HepG2 (cell line): ENCODE data around the gene SRSF12. TPM values are rescaled to one million over a fixed set of nuclear protein-coding genes. Genes with fewer than 3 reads are reported as not detected.
A peak's percentile ranks its signal among the peaks of the same experiment; 100 is the strongest.

Experiments
- GATAD2A ChIP-seq: IDR thresholded peaks from 2 replicates; pipeline ENCODE4 v1.6.1; 2016
- HNRNPLL ChIP-seq: fragments of 200-400 bp; formaldehyde crosslinking; IDR thresholded peaks from 2 replicates; pipeline ENCODE4 v1.6.1; 2017; ENCODE audit warnings: mild to moderate bottlenecking, low read depth, low read length; ENCODE audit not compliant: poor library complexity, severe bottlenecking
- KAT2B ChIP-seq: fragments of 150-350 bp; IDR thresholded peaks from 2 replicates; pipeline ENCODE4 v1.6.1; 2014; ENCODE audit warnings: low read depth, low read length, borderline replicate concordance
- KMT2A ChIP-seq: sonication (generic); formaldehyde crosslinking; IDR thresholded peaks from 2 replicates; pipeline ENCODE4 v1.4.0; 2020; ENCODE audit warnings: missing genetic modification reagents
- MED8 ChIP-seq: sonication (generic); formaldehyde crosslinking; IDR thresholded peaks from 2 replicates; pipeline ENCODE4 v1.8.1; 2023; ENCODE audit warnings: mild to moderate bottlenecking, missing genetic modification reagents; ENCODE audit not compliant: insufficient replicate concordance
- MEF2D ChIP-seq: sonication (generic); formaldehyde crosslinking; IDR thresholded peaks from 2 replicates; pipeline ENCODE4 v1.5.1; 2020; ENCODE audit warnings: mild to moderate bottlenecking, missing genetic modification reagents
- PCBP1 ChIP-seq: fragments of 200-400 bp; formaldehyde crosslinking; IDR thresholded peaks from 2 replicates; pipeline ENCODE4 v1.6.1; 2017; ENCODE audit warnings: mild to moderate bottlenecking, low read depth, low read length, borderline replicate concordance
- PHF8 ChIP-seq: sonication (generic); formaldehyde crosslinking; IDR thresholded peaks from 2 replicates; pipeline ENCODE4 v1.5.0; 2020; ENCODE audit warnings: missing genetic modification reagents
- PRDM10 ChIP-seq: sonication (generic); formaldehyde crosslinking; IDR thresholded peaks from 2 replicates; pipeline ENCODE4 v1.4.0; 2020; ENCODE audit warnings: low read depth, missing genetic modification reagents
- PRPF4 ChIP-seq: fragments of 200-400 bp; formaldehyde crosslinking; IDR thresholded peaks from 2 replicates; pipeline ENCODE4 v1.6.1; 2016; ENCODE audit warnings: low read length, low read depth; ENCODE audit not compliant: poor library complexity, severe bottlenecking
- RXRA ChIP-seq: sonication (generic); formaldehyde crosslinking; IDR thresholded peaks from 2 replicates; pipeline ENCODE4 v1.5.1; 2020; ENCODE audit warnings: missing genetic modification reagents
- SAFB2 ChIP-seq: sonication (generic); formaldehyde crosslinking; IDR thresholded peaks from 2 replicates; pipeline ENCODE4 v1.5.1; 2020; ENCODE audit warnings: missing genetic modification reagents, low read depth, mild to moderate bottlenecking, borderline replicate concordance
- TARDBP ChIP-seq: sonication (generic); formaldehyde crosslinking; IDR thresholded peaks from 2 replicates; pipeline ENCODE4 v1.8.0; 2022; ENCODE audit warnings: mild to moderate bottlenecking, missing genetic modification reagents
- TEAD3 ChIP-seq: optimal IDR thresholded peaks from 2 replicates; pipeline ENCODE3; 2016; ENCODE audit warnings: borderline replicate concordance
- TFDP1 ChIP-seq: IDR thresholded peaks from 2 replicates; pipeline ENCODE4 v1.6.1; 2016; ENCODE audit warnings: missing compliant biosample characterization, missing genetic modification reagents, borderline replicate concordance
- ZBTB8A ChIP-seq: sonication (generic); formaldehyde crosslinking; IDR thresholded peaks from 2 replicates; pipeline ENCODE4 v1.4.0; 2020; ENCODE audit warnings: mild to moderate bottlenecking, low read depth, missing genetic modification reagents, borderline replicate concordance
- ZMYM3 ChIP-seq: sonication (generic); formaldehyde crosslinking; IDR thresholded peaks from 2 replicates; pipeline ENCODE4 v1.5.1; 2020; ENCODE audit warnings: mild to moderate bottlenecking, missing genetic modification reagents
- ZNF280B ChIP-seq: sonication (generic); formaldehyde crosslinking; IDR thresholded peaks from 2 replicates; pipeline ENCODE4 v1.5.0; 2020; ENCODE audit warnings: missing genetic modification reagents, mild to moderate bottlenecking, borderline replicate concordance
- ZNF331 ChIP-seq: sonication (generic); formaldehyde crosslinking; IDR thresholded peaks from 2 replicates; pipeline ENCODE4 v1.4.0; 2020; ENCODE audit warnings: missing genetic modification reagents
- ZNF430 ChIP-seq: sonication (generic); formaldehyde crosslinking; IDR thresholded peaks from 2 replicates; pipeline ENCODE4 v1.9.0; 2021; ENCODE audit warnings: mild to moderate bottlenecking, missing genetic modification reagents
- ZNF549 ChIP-seq: sonication (generic); formaldehyde crosslinking; IDR thresholded peaks from 2 replicates; pipeline ENCODE4 v1.5.0; 2020; ENCODE audit warnings: missing genetic modification reagents
- ZNF557 ChIP-seq: sonication (generic); formaldehyde crosslinking; IDR thresholded peaks from 2 replicates; pipeline ENCODE4 v1.4.0; 2020; ENCODE audit warnings: missing genetic modification reagents
- ZNF737 ChIP-seq: sonication (generic); formaldehyde crosslinking; IDR thresholded peaks from 2 replicates; pipeline ENCODE4 v1.5.0; 2020; ENCODE audit warnings: missing genetic modification reagents, mild to moderate bottlenecking, borderline replicate concordance
- ZNF891 ChIP-seq: sonication (generic); formaldehyde crosslinking; IDR thresholded peaks from 2 replicates; pipeline ENCODE4 v1.5.0; 2020; ENCODE audit warnings: mild to moderate bottlenecking, missing genetic modification reagents
- polyA plus RNA-seq, 8 experiments: library from polyadenylated mRNA; depleted of rRNA in 3 of 8; stranded (reverse) in 7 of 8; unstranded in 1 of 8; fragments of >200 nt; fragmentation: Illumina TruSeq in 4 of 8; extraction: Trizol in 4 of 8; gene quantifications; 2 replicates each; pipeline versions ENCODE4 v1.2.1 to v1.2.3, GENCODE V29; 2011 to 2016; ENCODE audit warnings: low read depth in 4 of 8, missing spikeins in 1 of 8, mixed read lengths in 1 of 8; ENCODE audit not compliant: insufficient read depth in 1 of 8
- total RNA-seq, 5 experiments: library from RNA; depleted of rRNA; stranded (reverse); fragments of >200 nt; fragmentation: Illumina TruSeq; extraction: Trizol; gene quantifications; 2 replicates each; pipeline ENCODE4 v1.2.3, GENCODE V29; 2016; ENCODE audit warnings: low read depth in 1 of 5

Gene SRSF12
- total and polyA plus RNA-seq, 2 of the 13 experiments (the other 11 are each of a cell fraction or from before 2014, with no cell fraction given), result 1.7 to 1.9 TPM

- TF ChIP-seq HNRNPLL (peak; percentile 89), PHF8 (CRISPR knock-in tag) (0 out of 2 replicates have a peak, but pooled peaks have one; percentile 37), TFDP1 (CRISPR knock-in tag) (no peak), ZNF549 (no peak), PRPF4 (no peak), ZMYM3 (0 out of 2 replicates have a peak, but pooled peaks have one; percentile 32), PCBP1 (0 out of 2 replicates have a peak, but pooled peaks have one; percentile 59), MED8 (CRISPR knock-in tag) (peak; percentile 37), KAT2B (no peak), SAFB2 (CRISPR knock-in tag) (peak; percentile 67; the same call in 1 of the 2 replicates), ZNF280B (CRISPR knock-in tag) (peak; percentile 81; the same call in 1 of the 2 replicates), GATAD2A (peak; percentile 30; the same call in 1 of the 2 replicates), TARDBP (CRISPR knock-in tag) (peak; percentile 85; the same call in 1 of the 2 replicates), RXRA (CRISPR knock-in tag) (peak; percentile 59; the same call in 1 of the 2 replicates), ZNF331 (CRISPR knock-in tag) (peak; percentile 65; the same call in 1 of the 2 replicates), MEF2D (CRISPR knock-in tag) (peak; percentile 39; the same call in 1 of the 2 replicates), ZNF557 (no peak), KMT2A (CRISPR knock-in tag) (no peak), ZNF430 (CRISPR knock-in tag) (peak; percentile 70), ZNF737 (CRISPR knock-in tag) (no peak), ZNF891 (CRISPR knock-in tag) (peak; percentile 97), PRDM10 (CRISPR knock-in tag) (no peak), TEAD3 (CRISPR knock-in tag) (peak; percentile 42), ZBTB8A (no peak)
Measured at GRCh38 chr6:89080281-89081128, 37.4 kb downstream of the SRSF12 start, which contains the start of gene PNRC1 (continued).
